SIG-M5 (cell line): Measurements from ENCODE around the gene PTCH2.

Experiments used
- DNase-seq: peaks from one replicate; lab custom pipeline; 2025; lab: John Stamatoyannopoulos, UW

PTCH2 gene

DNA sequence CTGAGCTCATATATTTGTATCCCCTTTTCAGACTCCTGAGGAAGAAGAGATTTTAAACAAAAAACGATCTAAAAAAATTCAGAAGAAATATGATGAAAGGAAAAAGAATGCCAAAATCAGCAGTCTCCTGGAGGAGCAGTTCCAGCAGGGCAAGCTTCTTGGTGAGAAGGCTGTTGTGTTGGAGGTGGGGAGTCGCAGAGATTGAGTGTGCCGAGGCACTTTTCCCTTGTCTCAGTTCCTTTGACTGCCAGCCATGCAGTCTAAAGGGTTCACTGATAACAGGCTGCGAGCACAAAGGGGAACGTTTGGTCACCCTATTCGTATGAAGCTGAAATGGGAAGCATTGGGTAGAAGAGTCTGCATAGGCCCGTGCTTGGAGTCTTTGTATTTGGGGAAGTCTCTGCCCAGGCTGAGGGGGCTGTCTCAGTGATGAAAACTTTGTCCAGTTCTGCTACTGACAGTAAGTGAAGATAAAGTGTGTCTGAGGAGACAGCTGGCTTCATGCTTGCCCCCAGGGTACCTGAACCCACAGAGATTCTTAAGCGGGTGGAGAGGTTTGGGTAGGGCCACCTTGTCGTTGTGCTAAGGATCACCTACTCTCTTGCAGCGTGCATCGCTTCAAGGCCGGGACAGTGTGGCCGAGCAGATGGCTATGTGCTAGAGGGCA is 65.0 kb downstream of the PTCH2 start:
- DNase-seq: no peak

DNA sequence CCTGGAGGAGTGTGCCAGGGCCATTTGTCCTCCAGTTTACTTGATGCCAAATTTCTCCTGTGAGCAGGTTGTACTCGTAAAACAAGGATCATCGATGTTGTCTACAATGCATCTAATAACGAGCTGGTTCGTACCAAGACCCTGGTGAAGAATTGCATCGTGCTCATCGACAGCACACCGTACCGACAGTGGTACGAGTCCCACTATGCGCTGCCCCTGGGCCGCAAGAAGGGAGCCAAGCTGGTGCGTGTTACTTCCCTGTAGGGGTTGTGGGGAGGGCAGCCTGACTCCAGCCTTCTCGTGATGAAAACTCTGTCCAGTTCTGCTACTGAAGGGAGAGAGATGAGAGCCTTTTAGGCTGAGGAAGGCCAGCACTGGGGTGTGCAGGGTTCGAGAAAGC is 65.5 kb downstream of the PTCH2 start:
- no peak for DNase-seq

DNA sequence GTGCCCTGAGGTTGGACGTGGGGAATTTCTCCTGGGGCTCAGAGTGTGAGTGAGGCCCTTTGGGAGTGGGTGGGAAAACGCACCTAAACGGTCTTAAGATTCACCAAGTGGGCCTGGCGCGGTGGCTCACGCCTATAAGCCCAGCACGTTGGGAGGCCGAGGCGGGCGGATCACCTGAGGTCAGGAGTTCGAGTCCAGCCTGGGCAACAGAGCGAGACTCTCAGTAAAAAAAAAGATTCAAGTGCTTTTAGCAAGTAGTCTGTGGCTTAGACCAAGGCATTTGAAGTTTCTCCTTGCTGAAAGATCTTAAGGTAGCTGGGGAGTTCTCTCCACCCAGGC is 66.4 kb downstream of the PTCH2 start:
- no peak for DNase-seq

DNA sequence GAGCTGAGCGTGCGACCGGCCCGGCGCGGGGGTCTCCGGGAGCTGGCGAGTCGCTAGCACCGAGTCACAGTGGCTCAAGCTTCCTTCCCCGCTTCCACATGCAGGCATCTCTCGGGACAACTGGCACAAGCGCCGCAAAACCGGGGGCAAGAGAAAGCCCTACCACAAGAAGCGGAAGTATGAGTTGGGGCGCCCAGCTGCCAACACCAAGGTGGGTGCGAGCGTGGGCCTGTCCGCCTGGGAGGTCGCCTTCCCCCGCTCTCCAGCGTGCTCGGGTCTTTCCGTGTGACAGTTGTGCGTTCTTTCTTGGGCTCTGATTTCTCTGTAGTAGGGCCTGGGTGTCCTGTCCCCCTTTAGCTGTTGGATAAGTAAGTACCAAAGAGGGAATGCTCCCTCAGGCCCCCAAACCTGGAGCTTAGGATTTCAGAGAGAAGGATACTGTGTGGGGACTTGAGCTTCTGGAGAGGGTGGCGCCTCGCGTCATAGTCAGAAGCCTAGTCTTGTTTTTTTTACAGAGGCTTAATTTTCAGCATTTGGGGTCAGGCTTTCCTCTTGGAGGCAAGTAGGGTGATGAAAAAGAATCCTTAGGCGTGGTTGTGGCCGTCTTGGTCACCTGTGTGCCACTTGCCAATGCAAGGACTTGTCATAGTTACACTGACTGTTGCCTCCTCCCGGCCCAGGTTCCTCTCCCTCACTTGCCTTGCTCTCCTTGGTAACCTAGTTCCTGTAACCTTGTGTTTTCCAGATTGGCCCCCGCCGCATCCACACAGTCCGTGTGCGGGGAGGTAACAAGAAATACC is 66.9 kb downstream of the PTCH2 start:
- no peak for DNase-seq

DNA sequence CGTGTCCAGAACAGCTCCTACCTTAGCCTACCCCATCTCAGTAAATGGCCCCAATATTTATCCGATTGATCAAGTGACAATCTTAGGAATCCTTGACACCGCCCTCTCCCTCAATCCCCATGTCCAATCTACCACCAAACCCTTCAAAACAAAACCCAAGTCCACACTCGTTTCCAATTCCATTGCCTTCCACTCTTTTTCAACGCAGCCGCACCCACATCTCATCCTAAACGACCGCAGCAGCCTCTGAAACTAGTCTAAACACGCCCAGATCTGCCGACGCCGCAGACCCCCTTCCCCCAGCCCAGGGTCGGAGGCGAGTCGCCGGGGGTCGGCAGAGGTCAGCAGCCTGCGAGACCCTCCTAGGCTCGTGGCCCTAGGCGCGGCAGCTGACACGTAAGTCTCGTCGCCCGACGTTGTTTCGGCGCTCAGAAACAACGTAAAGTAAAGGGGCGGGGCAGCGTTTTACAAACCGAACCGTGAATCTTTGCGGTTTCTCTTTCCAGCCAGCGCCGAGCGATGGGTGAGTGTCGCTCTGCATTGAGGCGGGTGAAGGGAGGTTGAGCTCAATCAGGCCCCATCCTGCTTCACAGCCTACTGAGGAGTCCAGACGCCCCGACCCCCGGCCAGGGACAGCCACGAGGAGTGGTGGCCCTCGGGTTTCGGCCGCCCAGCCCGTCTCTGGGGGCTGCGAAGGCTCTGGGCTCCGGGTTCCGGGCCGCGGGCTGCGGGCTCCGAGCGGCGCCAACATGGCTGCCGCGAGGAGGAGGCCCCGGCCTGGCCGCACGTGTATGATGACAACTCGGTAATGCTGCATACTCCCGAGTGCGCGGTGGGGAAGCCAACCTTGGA is 67.7 kb downstream of the PTCH2 start, which contains the start of gene RPS8:
RPS8 (plus strand) TSS at position 463 of the 852 bp plus-strand sequence; CDS start at position 520, 57 bp downstream.
- no peak for DNase-seq
